WTC11 (cell line): Measurements from ENCODE around the gene CAND2. TPM values are rescaled to one million over a fixed set of nuclear protein-coding genes. Genes with fewer than 3 reads are reported as not detected.

Experiments used
- ATAC-seq: fragments of 200-7000 bp; cut with Tn5 transposase; 2 replicates; pipeline ENCODE4 v1.10.0; 2021; ENCODE audit warnings: mild to moderate bottlenecking, moderate library complexity
- CTCF ChIA-PET: fragments of 300-600 bp; sonication (Branson Sonifier 250); formaldehyde crosslinking; loops from one replicate; lab custom pipeline; 2021; ENCODE audit warnings: antibody characterized with exemption; lab: Charles Lee
- POLR2A ChIA-PET: fragments of 350-600 bp; sonication (Branson Sonifier 250); formaldehyde crosslinking; loops from one replicate; lab custom pipeline; 2021; ENCODE audit warnings: antibody characterized with exemption; lab: Charles Lee
- DNase-seq: peaks from one replicate; pipeline ENCODE4 v3.0.0; 2021; ENCODE audit warnings: low spot score
- H3K27ac Mint-ChIP-seq: 2 replicates; pipeline ENCODE4 v1.8.0; 2021; ENCODE audit warnings: mixed read lengths
- H3K27me3 Mint-ChIP-seq: 2 replicates; pipeline ENCODE4 v1.8.0; 2021; ENCODE audit warnings: low read depth, mild to moderate bottlenecking, moderate library complexity, mixed read lengths
- H3K36me3 Mint-ChIP-seq: 2 replicates; pipeline ENCODE4 v1.8.0; 2021; ENCODE audit warnings: mixed read lengths
- H3K4me1 Mint-ChIP-seq: 2 replicates; pipeline ENCODE4 v1.8.0; 2022; ENCODE audit warnings: mixed read lengths
- H3K4me3 Mint-ChIP-seq: 2 replicates; pipeline ENCODE4 v1.8.0; 2021; ENCODE audit warnings: mild to moderate bottlenecking, moderate library complexity, mixed read lengths
- H3K9me3 Mint-ChIP-seq: 2 replicates; pipeline ENCODE4 v1.8.0; 2021; ENCODE audit warnings: mixed read lengths
- ATF1 ChIP-seq: sonication (generic); formaldehyde crosslinking; IDR thresholded peaks from 2 replicates; pipeline ENCODE4 v1.8.1; 2023; ENCODE audit warnings: mild to moderate bottlenecking, moderate library complexity, missing genetic modification reagents
- GABPB1 ChIP-seq: sonication (generic); formaldehyde crosslinking; IDR thresholded peaks from 2 replicates; pipeline ENCODE4 v1.8.1; 2023; ENCODE audit warnings: mild to moderate bottlenecking, missing genetic modification reagents
- GTF2I ChIP-seq: fragments of 250-450 bp; sonication (Bioruptor Pico); conservative IDR thresholded peaks from 2 replicates; pipeline ENCODE4 v1.4.0; 2021; ENCODE audit warnings: mild to moderate bottlenecking
- HMGA2 ChIP-seq: fragments of 250-450 bp; sonication (Bioruptor Pico); IDR thresholded peaks from 2 replicates; pipeline ENCODE4 v1.4.0; 2021; ENCODE audit warnings: mild to moderate bottlenecking, moderate library complexity
- NFE2L1 ChIP-seq: sonication (generic); formaldehyde crosslinking; IDR thresholded peaks from 2 replicates; pipeline ENCODE4 v1.8.1; 2023; ENCODE audit warnings: missing genetic modification reagents
- OVOL2 ChIP-seq: fragments of 250-450 bp; sonication (Bioruptor Pico); IDR thresholded peaks from 2 replicates; pipeline ENCODE4 v1.9.0; 2021; ENCODE audit warnings: mild to moderate bottlenecking, borderline replicate concordance
- SOX15 ChIP-seq: fragments of 250-450 bp; sonication (Bioruptor Pico); IDR thresholded peaks from 2 replicates; pipeline ENCODE4 v1.9.0; 2021; ENCODE audit warnings: mild to moderate bottlenecking
- SP1 ChIP-seq: sonication (generic); formaldehyde crosslinking; conservative IDR thresholded peaks from 2 replicates; pipeline ENCODE4 v1.8.1; 2022; ENCODE audit warnings: missing genetic modification reagents
- ZBTB21 ChIP-seq: sonication (generic); formaldehyde crosslinking; IDR thresholded peaks from 2 replicates; pipeline ENCODE4 v1.8.1; 2023; ENCODE audit warnings: mild to moderate bottlenecking, missing genetic modification reagents, borderline replicate concordance
- ZNF219 ChIP-seq: sonication (generic); formaldehyde crosslinking; IDR thresholded peaks from 2 replicates; pipeline ENCODE4 v1.8.0; 2023; ENCODE audit warnings: missing genetic modification reagents, mild to moderate bottlenecking, borderline replicate concordance
- total RNA-seq: library from RNA; stranded (reverse); gene quantifications from 3 replicates; pipeline ENCODE4 v1.2.3, GENCODE V29; 2021
- TF ChIP-seq, protein P1 (sequence below): sonication (generic); formaldehyde crosslinking; IDR thresholded peaks from 2 replicates; pipeline ENCODE4 v1.8.1; 2022; ENCODE audit warnings: missing genetic modification reagents, borderline replicate concordance
- TF ChIP-seq, protein P2 (sequence below): fragments of 250-450 bp; sonication (Bioruptor Pico); IDR thresholded peaks from 2 replicates; pipeline ENCODE4 v1.9.0; 2021; ENCODE audit warnings: mild to moderate bottlenecking
- TF ChIP-seq, protein P3 (sequence below): sonication (generic); formaldehyde crosslinking; IDR thresholded peaks from 2 replicates; pipeline ENCODE4 v1.8.0; 2022; ENCODE audit warnings: missing genetic modification reagents
- TF ChIP-seq, protein P4 (sequence below): sonication (generic); formaldehyde crosslinking; IDR thresholded peaks from 2 replicates; pipeline ENCODE4 v1.8.0; 2023; ENCODE audit warnings: missing genetic modification reagents
- TF ChIP-seq, protein P5 (sequence below): fragments of 200-600 bp; IDR thresholded peaks from 2 replicates; pipeline ENCODE4 v1.8.0; 2022; ENCODE audit warnings: antibody characterized with exemption
- TF ChIP-seq, protein P6 (sequence below): fragments of 250-450 bp; sonication (Bioruptor Pico); IDR thresholded peaks from 2 replicates; pipeline ENCODE4 v1.9.0; 2021; ENCODE audit warnings: mild to moderate bottlenecking
- TF ChIP-seq, protein P7 (sequence below): sonication (generic); formaldehyde crosslinking; IDR thresholded peaks from 2 replicates; pipeline ENCODE4 v1.8.0; 2022; ENCODE audit warnings: mild to moderate bottlenecking, missing genetic modification reagents

The CAND2 gene
- total RNA-seq, 1 experiment from 2014 or later: 15.4 TPM

DNA sequence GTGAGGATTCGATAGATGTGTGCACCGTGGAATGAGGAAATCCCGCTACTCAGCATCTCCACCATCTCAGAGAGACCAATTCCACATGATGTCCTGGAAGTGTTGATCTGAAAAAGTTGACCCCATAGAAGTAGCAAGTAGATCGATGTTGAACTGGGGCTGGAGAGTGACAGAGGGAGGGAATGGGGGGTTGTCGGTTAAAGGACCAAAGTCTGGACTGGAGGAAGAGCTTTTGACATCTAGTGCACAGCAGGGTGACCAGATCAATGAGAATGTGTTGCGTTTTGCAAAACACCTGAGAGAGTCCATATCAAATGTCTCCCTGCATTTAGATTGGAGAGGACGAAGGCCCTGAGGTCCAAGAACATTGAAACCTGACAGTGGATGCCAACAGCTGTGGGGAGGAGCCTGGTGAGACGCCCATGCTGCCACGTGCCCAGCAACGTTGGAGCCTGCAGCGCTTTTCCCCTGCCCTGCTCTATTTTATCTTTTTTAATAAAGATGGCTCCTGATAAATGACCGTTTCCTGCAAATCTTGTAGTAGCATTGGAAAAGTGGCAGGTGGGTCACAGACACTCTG is 75.0 kb downstream of the CAND2 start:
- H3K36me3 Mint-ChIP-seq: no peaks in the 10 kb centered on the region
- no peak for ATAC-seq
- H3K9me3 Mint-ChIP-seq: no peaks in the 10 kb centered on the region
- H3K4me1 Mint-ChIP-seq: peaks cover 10% of the 10 kb centered on the region
- TF ChIP-seq, protein P1, sequence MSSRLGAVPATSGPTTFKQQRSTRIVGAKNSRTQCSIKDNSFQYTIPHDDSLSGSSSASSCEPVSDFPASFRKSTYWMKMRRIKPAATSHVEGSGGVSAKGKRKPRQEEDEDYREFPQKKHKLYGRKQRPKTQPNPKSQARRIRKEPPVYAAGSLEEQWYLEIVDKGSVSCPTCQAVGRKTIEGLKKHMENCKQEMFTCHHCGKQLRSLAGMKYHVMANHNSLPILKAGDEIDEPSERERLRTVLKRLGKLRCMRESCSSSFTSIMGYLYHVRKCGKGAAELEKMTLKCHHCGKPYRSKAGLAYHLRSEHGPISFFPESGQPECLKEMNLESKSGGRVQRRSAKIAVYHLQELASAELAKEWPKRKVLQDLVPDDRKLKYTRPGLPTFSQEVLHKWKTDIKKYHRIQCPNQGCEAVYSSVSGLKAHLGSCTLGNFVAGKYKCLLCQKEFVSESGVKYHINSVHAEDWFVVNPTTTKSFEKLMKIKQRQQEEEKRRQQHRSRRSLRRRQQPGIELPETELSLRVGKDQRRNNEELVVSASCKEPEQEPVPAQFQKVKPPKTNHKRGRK (CRISPR knock-in tag): no peak
- TF ChIP-seq SOX15 (CRISPR knock-in tag): no peak
- TF ChIP-seq, protein P2, sequence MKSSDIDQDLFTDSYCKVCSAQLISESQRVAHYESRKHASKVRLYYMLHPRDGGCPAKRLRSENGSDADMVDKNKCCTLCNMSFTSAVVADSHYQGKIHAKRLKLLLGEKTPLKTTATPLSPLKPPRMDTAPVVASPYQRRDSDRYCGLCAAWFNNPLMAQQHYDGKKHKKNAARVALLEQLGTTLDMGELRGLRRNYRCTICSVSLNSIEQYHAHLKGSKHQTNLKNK (CRISPR knock-in tag): no peak
- TF ChIP-seq SP1: no peak
- no peak for TF ChIP-seq OVOL2 (CRISPR knock-in tag)
- TF ChIP-seq, protein P3, sequence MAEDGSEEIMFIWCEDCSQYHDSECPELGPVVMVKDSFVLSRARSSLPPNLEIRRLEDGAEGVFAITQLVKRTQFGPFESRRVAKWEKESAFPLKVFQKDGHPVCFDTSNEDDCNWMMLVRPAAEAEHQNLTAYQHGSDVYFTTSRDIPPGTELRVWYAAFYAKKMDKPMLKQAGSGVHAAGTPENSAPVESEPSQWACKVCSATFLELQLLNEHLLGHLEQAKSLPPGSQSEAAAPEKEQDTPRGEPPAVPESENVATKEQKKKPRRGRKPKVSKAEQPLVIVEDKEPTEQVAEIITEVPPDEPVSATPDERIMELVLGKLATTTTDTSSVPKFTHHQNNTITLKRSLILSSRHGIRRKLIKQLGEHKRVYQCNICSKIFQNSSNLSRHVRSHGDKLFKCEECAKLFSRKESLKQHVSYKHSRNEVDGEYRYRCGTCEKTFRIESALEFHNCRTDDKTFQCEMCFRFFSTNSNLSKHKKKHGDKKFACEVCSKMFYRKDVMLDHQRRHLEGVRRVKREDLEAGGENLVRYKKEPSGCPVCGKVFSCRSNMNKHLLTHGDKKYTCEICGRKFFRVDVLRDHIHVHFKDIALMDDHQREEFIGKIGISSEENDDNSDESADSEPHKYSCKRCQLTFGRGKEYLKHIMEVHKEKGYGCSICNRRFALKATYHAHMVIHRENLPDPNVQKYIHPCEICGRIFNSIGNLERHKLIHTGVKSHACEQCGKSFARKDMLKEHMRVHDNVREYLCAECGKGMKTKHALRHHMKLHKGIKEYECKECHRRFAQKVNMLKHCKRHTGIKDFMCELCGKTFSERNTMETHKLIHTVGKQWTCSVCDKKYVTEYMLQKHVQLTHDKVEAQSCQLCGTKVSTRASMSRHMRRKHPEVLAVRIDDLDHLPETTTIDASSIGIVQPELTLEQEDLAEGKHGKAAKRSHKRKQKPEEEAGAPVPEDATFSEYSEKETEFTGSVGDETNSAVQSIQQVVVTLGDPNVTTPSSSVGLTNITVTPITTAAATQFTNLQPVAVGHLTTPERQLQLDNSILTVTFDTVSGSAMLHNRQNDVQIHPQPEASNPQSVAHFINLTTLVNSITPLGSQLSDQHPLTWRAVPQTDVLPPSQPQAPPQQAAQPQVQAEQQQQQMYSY (CRISPR knock-in tag): no peak
- TF ChIP-seq GABPB1: no peak
- no peak for TF ChIP-seq GTF2I
- TF ChIP-seq ATF1: no peak
- TF ChIP-seq, protein P4, sequence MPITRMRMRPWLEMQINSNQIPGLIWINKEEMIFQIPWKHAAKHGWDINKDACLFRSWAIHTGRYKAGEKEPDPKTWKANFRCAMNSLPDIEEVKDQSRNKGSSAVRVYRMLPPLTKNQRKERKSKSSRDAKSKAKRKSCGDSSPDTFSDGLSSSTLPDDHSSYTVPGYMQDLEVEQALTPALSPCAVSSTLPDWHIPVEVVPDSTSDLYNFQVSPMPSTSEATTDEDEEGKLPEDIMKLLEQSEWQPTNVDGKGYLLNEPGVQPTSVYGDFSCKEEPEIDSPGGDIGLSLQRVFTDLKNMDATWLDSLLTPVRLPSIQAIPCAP: no peak
- TF ChIP-seq NFE2L1 (CRISPR knock-in tag): no peak
- TF ChIP-seq ZBTB21 (CRISPR knock-in tag): no peak
- TF ChIP-seq, protein P5, sequence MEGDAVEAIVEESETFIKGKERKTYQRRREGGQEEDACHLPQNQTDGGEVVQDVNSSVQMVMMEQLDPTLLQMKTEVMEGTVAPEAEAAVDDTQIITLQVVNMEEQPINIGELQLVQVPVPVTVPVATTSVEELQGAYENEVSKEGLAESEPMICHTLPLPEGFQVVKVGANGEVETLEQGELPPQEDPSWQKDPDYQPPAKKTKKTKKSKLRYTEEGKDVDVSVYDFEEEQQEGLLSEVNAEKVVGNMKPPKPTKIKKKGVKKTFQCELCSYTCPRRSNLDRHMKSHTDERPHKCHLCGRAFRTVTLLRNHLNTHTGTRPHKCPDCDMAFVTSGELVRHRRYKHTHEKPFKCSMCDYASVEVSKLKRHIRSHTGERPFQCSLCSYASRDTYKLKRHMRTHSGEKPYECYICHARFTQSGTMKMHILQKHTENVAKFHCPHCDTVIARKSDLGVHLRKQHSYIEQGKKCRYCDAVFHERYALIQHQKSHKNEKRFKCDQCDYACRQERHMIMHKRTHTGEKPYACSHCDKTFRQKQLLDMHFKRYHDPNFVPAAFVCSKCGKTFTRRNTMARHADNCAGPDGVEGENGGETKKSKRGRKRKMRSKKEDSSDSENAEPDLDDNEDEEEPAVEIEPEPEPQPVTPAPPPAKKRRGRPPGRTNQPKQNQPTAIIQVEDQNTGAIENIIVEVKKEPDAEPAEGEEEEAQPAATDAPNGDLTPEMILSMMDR: no peak
- TF ChIP-seq, protein P6, sequence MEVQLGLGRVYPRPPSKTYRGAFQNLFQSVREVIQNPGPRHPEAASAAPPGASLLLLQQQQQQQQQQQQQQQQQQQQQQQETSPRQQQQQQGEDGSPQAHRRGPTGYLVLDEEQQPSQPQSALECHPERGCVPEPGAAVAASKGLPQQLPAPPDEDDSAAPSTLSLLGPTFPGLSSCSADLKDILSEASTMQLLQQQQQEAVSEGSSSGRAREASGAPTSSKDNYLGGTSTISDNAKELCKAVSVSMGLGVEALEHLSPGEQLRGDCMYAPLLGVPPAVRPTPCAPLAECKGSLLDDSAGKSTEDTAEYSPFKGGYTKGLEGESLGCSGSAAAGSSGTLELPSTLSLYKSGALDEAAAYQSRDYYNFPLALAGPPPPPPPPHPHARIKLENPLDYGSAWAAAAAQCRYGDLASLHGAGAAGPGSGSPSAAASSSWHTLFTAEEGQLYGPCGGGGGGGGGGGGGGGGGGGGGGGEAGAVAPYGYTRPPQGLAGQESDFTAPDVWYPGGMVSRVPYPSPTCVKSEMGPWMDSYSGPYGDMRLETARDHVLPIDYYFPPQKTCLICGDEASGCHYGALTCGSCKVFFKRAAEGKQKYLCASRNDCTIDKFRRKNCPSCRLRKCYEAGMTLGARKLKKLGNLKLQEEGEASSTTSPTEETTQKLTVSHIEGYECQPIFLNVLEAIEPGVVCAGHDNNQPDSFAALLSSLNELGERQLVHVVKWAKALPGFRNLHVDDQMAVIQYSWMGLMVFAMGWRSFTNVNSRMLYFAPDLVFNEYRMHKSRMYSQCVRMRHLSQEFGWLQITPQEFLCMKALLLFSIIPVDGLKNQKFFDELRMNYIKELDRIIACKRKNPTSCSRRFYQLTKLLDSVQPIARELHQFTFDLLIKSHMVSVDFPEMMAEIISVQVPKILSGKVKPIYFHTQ: no peak
- TF ChIP-seq, protein P7, sequence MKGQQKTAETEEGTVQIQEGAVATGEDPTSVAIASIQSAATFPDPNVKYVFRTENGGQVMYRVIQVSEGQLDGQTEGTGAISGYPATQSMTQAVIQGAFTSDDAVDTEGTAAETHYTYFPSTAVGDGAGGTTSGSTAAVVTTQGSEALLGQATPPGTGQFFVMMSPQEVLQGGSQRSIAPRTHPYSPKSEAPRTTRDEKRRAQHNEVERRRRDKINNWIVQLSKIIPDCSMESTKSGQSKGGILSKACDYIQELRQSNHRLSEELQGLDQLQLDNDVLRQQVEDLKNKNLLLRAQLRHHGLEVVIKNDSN: no peak
- TF ChIP-seq HMGA2: no peak
- no peak for TF ChIP-seq ZNF219 (CRISPR knock-in tag)
- TF ChIP-seq, all 79 proteins: peak for 0
- ChIA-PET POLR2A (no interaction called here), CTCF (interaction anchor here (1.1 to 1.4 kb wide), 2 partner anchors 15 to 20 kb away, joined by 3 to 6 read pairs; no protein-coding TSS in a partner anchor)
- Mint-ChIP-seq H3K27ac (no peak overlapping the region), H3K27me3 (peaks cover 69% of the 10 kb centered on the region), H3K4me3 (no peak overlapping the region)
- DNase-seq: no peak
